ENCODE results near the gene DMWD. TPM values are rescaled to one million over a fixed set of nuclear protein-coding genes. Genes with fewer than 3 reads are reported as not detected.
"Not testable (repeated sequence)": the region's sequence is repeated elsewhere in the genome, so short reads cannot be mapped to it uniquely, and the experiment has no call there.

The DMWD gene
- polyA plus RNA-seq, 3 donors: 13.9 to 43.0 (median 35.8) TPM

GRCh38 chr19:45764945-45765701 lies 27.5 kb downstream of the DMWD start:
- 41 to 72% (median 62%) methylated on average over 21 of the region's 21 CpGs for WGBS, 3 donors
- no peak overlapping the region for H3K27ac ChIP-seq (ENCODE audit: low read depth, low read length)

- 61 to 78% (median 66%) methylated on average over 6 of the region's 6 CpGs for WGBS, 3 donors
- no peak overlapping the region for H3K27ac ChIP-seq (ENCODE audit: low read depth, low read length)
Measured at GRCh38 chr19:45764475-45764874, 28.2 kb downstream of the DMWD start.

- H3K27ac ChIP-seq (ENCODE audit: low read depth, low read length): no peak overlapping the region
- 44 to 60% (median 53%) methylated on average over 27 of the region's 27 CpGs for WGBS, 3 donors
Measured at GRCh38 chr19:45763691-45764294, 28.9 kb downstream of the DMWD start.

- WGBS, 3 donors: 85 to 91% (median 90%) methylated on average over 14 to 15 of the region's 15 CpGs
- no peak overlapping the region for H3K27ac ChIP-seq (ENCODE audit: low read depth, low read length)
Measured at GRCh38 chr19:45762870-45763631, 29.6 kb downstream of the DMWD start.

- WGBS, 3 donors: 83 to 94% (median 87%) methylated on average over 16 to 17 of the region's 17 CpGs
Measured at GRCh38 chr19:45761714-45762113, 30.9 kb downstream of the DMWD start.

GRCh38 chr19:45758921-45759320 lies 33.7 kb downstream of the DMWD start:
- WGBS, 3 donors: 81 to 92% (median 85%) methylated on average over 9 of the region's 9 CpGs
- H3K27ac ChIP-seq (ENCODE audit: low read depth, low read length): no peak overlapping the region

More at GRCh38 chr19:45761714-45762113, 30.9 kb downstream of the DMWD start:
- no peak overlapping the region for H3K27ac ChIP-seq (ENCODE audit: low read depth, low read length)

GRCh38 chr19:45757695-45758094 lies 35.0 kb downstream of the DMWD start:
- WGBS, 3 donors: 79 to 84% (median 80%) methylated on average over 9 of the region's 9 CpGs
- H3K27ac ChIP-seq (ENCODE audit: low read depth, low read length): no peak overlapping the region

- no peak overlapping the region for H3K27ac ChIP-seq (ENCODE audit: low read depth, low read length)
- 95 to 97% (median 96%) methylated on average over 8 of the region's 8 CpGs for WGBS, 3 donors
Measured at GRCh38 chr19:45754323-45754722, 38.3 kb downstream of the DMWD start.

- 70 to 74% (median 73%) methylated on average over 6 of the region's 6 CpGs for WGBS, 3 donors
Measured at GRCh38 chr19:45753548-45753947, 39.1 kb downstream of the DMWD start.

GRCh38 chr19:45752639-45753038 lies 40.0 kb downstream of the DMWD start:
- WGBS, 3 donors: 92 to 96% (median 93%) methylated on average over 12 of the region's 12 CpGs
- no peak overlapping the region for H3K27ac ChIP-seq (ENCODE audit: low read depth, low read length)

More at GRCh38 chr19:45753548-45753947, 39.1 kb downstream of the DMWD start:
- H3K27ac ChIP-seq (ENCODE audit: low read depth, low read length): no peak overlapping the region

- not testable (repeated sequence) for H3K27ac ChIP-seq (ENCODE audit: low read depth, low read length)
- 89 to 92% (median 92%) methylated on average over 10 of the region's 10 CpGs for WGBS, 3 donors
Measured at GRCh38 chr19:45751483-45751882, 41.2 kb downstream of the DMWD start.

GRCh38 chr19:45747513-45747912 lies 45.1 kb downstream of the DMWD start:
- WGBS, 3 donors: 77 to 83% (median 82%) methylated on average over 5 of the region's 5 CpGs
- H3K27ac ChIP-seq (ENCODE audit: low read depth, low read length): no peak overlapping the region

GRCh38 chr19:45746866-45747265 lies 45.8 kb downstream of the DMWD start:
- H3K27ac ChIP-seq (ENCODE audit: low read depth, low read length): no peak overlapping the region
- 61 to 76% (median 68%) methylated on average over 5 of the region's 5 CpGs for WGBS, 3 donors

- 82 to 93% (median 87%) methylated on average over 6 of the region's 6 CpGs for WGBS, 3 donors
- H3K27ac ChIP-seq (ENCODE audit: low read depth, low read length): no peak overlapping the region
Measured at GRCh38 chr19:45745606-45746005, 47.0 kb downstream of the DMWD start.

GRCh38 chr19:45742969-45743368 lies 49.7 kb downstream of the DMWD start:
- WGBS, 3 donors: 71 to 73% (median 72%) methylated on average over 4 of the region's 4 CpGs
- no peak overlapping the region for H3K27ac ChIP-seq (ENCODE audit: low read depth, low read length)

- H3K27ac ChIP-seq (ENCODE audit: low read depth, low read length): no peak overlapping the region
- 72 to 82% (median 73%) methylated on average over 10 of the region's 10 CpGs for WGBS, 3 donors
Measured at GRCh38 chr19:45739498-45740439, 52.9 kb downstream of the DMWD start.

GRCh38 chr19:45733160-45733810 lies 59.4 kb downstream of the DMWD start, which contains the start of gene MEIOSIN:
Gene MEIOSIN, plus strand, starts transcription at chr19:45733439. Its CDS starts 1,938 bp downstream, at chr19:45735377.
- 91 to 94% (median 94%) methylated on average over 59 of the region's 59 CpGs for WGBS, 3 donors
- H3K27ac ChIP-seq (ENCODE audit: low read depth, low read length): no peak within 1 kb of the TSS
